ENCODE results near the gene CCDC60. TPM values are rescaled to one million over a fixed set of nuclear protein-coding genes. Genes with fewer than 3 reads are reported as not detected.

CCDC60 gene, protein sequence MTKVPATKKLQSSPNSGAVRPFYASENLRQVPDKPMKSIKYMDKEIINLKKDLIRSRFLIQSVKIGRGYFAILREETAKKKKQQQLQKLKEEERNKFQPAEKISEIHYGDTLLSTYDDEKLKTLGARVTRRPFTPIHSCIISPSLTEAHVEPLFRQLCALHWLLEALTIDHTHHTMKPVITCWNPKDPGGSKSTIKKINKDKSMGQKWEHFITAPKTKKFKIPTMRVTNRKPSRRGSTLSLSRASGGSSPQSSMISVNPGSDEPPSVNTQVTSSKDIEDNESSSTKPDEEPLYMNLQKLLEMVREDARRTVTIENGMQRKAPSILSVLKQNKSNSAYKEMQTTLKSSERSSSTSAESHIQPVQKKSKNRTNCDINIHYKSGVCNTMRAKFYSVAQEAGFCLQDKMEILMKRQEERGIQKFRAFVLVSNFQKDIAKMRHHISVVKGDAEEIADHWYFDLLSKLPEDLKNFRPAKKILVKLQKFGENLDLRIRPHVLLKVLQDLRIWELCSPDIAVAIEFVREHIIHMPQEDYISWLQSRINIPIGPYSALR
- total RNA-seq = 10 to 100 TPM in 1 of 4 donors, 1 to 10 TPM in 2, under 1 TPM in 1; 0.64 to 10.6 (median 2.1) TPM

DNA sequence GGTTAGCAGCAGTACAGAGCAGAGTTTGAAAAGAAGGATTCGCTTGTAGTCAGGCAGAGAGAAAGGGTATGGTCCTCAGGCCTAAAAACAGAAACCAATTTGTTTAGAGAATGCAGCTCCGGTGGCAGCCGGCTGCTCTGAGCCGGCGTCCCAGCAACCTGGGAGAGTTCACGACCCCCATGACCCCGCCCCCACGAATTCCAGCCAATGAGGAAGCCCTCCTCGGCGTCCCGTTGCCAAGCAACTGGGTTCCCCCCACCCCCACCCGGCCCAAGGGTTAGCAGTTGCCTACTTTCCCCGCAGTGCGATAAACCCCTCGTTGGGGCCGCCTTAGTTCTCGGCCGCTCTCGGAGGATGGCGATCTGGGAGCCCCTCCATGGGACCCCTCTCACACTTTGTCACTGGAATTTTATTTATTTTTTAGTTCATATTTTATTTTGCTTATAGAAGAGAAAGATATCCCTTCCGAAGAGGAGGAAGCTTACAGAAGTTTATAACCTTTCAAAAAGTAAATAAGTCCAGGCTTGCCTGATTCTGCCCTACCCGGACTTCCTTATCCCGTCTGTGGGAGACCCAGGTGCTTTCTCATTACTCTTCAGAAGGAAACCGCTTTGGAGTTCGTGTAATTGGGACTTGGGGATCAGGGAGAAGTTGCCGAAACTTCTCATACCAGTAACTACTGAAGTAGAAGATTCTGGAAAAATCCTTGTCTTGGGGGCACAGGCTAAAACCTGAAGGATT, at the start of gene CCDC60:
Gene CCDC60, plus strand, starts transcription at position 300 of the 741 bp plus-strand sequence. CDS start 448 bp downstream, outside the sequence.
- H3K4me3 ChIP-seq = peak within 1 kb of the TSS; percentile 5 to 43 (median 27)
- WGBS, 2 donors = 22 to 25% methylated on average over 19 to 25 of the region's 26 CpGs
- H3K4me1 ChIP-seq = peaks cover 0 to 10% (median 4%) of the 10 kb centered on the region in 3 donors

DNA sequence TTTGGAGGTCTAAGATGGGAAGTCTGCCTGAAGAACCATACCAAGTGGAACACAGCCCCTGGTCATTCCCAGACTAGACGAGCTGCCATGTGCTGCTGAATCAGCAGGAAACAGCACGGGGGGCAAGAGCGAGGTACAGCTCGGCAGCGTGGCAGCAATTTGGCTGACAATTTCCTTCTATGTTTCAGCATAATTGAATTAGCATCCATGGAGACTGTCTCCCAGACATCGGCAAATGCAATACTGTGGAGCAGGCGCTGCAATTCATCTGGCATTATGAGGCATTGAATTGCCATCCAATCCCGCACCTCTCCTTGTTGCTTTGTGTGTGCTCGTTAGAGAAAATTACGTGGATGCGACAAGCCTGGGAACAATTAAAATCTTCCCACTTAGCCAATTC, 46.0 kb upstream of the CCDC60 start:
- intact Hi-C loops (cut with DNase I) = no loop called here
- Histone ChIP-seq H3K36me3 (no peaks in the 10 kb centered on the region), H3K27me3 (no peaks in the 10 kb centered on the region), H3K27ac (no peak overlapping the region), H3K4me3 (no peak overlapping the region), H3K9me3 (no peaks in the 10 kb centered on the region), H3K4me1 (no peaks in the 10 kb centered on the region)
- TF ChIP-seq, protein P1, sequence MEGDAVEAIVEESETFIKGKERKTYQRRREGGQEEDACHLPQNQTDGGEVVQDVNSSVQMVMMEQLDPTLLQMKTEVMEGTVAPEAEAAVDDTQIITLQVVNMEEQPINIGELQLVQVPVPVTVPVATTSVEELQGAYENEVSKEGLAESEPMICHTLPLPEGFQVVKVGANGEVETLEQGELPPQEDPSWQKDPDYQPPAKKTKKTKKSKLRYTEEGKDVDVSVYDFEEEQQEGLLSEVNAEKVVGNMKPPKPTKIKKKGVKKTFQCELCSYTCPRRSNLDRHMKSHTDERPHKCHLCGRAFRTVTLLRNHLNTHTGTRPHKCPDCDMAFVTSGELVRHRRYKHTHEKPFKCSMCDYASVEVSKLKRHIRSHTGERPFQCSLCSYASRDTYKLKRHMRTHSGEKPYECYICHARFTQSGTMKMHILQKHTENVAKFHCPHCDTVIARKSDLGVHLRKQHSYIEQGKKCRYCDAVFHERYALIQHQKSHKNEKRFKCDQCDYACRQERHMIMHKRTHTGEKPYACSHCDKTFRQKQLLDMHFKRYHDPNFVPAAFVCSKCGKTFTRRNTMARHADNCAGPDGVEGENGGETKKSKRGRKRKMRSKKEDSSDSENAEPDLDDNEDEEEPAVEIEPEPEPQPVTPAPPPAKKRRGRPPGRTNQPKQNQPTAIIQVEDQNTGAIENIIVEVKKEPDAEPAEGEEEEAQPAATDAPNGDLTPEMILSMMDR (IDR thresholded peaks at IDR 0.05) = no peak
- no peak for TF ChIP-seq POLR2A (IDR thresholded peaks at IDR 0.05)
- WGBS, 2 donors = 86% methylated on average over 11 of the region's 11 CpGs
- DNase-seq = no peak

More for the DNA sequence above, at the start of gene CCDC60:
- H3K9me3 ChIP-seq = no peaks in the 10 kb centered on the region
- intact Hi-C loops (cut with DNase I) = no loop called here
- no peaks in the 10 kb centered on the region for H3K36me3 ChIP-seq
- peak within 1 kb of the TSS in 3 of 4 donors; percentile 6 to 56 (median 41) for H3K27ac ChIP-seq
- peaks cover 0 to 13% (median 0%) of the 10 kb centered on the region in 4 donors for H3K27me3 ChIP-seq
- no peak for DNase-seq
- no peak for TF ChIP-seq POLR2A (IDR thresholded peaks at IDR 0.05)
- TF ChIP-seq, protein P1 (IDR thresholded peaks at IDR 0.05) = no peak

DNA sequence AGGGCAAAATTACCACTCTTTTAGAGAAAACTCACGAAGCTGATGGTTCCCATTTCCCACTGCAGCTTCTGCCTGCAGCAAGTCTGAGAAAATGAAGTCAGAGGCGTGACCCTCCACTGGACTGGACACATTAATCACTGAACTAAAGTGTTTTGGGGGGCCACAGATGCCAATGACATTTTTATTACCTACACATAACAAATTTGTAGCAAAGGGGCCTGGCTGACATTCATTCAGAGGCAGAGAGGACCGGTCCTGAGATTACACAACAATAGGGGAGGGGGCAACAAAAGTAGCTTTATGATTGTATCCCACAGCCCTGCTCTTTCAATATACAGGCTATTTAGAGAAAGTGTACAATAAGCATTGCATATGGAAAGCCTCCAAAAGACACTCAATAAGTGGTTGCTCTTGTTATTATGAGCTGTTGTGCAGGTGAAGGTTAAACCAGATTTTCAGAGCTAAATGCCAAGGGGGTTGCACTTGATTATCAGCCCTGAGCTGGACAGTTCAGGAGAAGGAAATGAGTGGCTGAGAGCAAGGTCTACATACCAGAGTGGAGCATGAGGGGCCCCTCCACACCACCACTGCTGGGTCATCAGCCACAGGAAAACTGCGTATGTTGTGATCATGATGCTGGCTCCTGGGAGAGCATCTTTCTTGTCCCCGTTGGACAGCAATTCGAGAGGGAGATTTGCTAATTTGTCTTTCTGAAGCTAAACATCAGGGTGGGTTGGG, 41.5 kb upstream of the CCDC60 start:
- DNase-seq = no peak
- Histone ChIP-seq H3K36me3 (no peaks in the 10 kb centered on the region), H3K27ac (no peak overlapping the region), H3K9me3 (no peaks in the 10 kb centered on the region), H3K4me1 (no peaks in the 10 kb centered on the region), H3K27me3 (peaks cover 0 to 7% (median 0%) of the 10 kb centered on the region in 4 donors), H3K4me3 (no peak overlapping the region)
- TF ChIP-seq POLR2A (IDR thresholded peaks at IDR 0.05) = no peak
- TF ChIP-seq, protein P1 (IDR thresholded peaks at IDR 0.05) = no peak
- intact Hi-C loops (cut with DNase I) = no loop called here
- 60 to 89% methylated on average over 5 of the region's 6 CpGs for WGBS, 2 donors

DNA sequence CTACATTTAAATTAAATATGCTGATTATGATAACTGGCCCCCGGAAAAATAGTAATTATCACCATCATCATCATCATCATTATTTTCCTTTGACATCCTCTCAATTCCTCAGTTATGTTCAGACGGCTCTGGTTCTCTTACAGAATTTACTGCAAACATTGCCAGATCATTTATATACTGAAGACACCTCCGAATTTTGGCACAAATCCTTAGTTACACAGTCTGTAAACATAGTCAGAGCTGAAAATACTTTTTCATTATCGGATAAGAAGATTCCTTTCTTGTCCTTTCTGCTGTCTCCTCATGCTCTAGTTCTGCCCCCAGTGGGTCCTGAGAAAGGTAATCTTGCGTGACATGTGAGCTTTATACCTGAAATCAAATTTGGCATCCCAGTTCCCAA, 40.3 kb upstream of the CCDC60 start:
- 41 to 50% methylated on average over 5 of the region's 5 CpGs for WGBS, 2 donors
- intact Hi-C loops (cut with DNase I) = no loop called here
- H3K9me3 ChIP-seq = no peaks in the 10 kb centered on the region
- H3K4me1 ChIP-seq = no peaks in the 10 kb centered on the region
- H3K27me3 ChIP-seq = peaks cover 0 to 7% (median 0%) of the 10 kb centered on the region in 4 donors
- no peak for DNase-seq
- H3K4me3 ChIP-seq = no peak overlapping the region
- H3K36me3 ChIP-seq = no peaks in the 10 kb centered on the region
- H3K27ac ChIP-seq = no peak overlapping the region
- TF ChIP-seq, protein P1 (IDR thresholded peaks at IDR 0.05) = no peak
- no peak for TF ChIP-seq POLR2A (IDR thresholded peaks at IDR 0.05)
